Cardiac fibroblast (primary cell): Measurements from ENCODE around the gene ELAC1.

ENCODE experiments used
- DNase-seq, 2 donors: peaks; one replicate each; pipeline versions ENCODE4 v3.0.0 to v3.0.0-alpha.2; 2010; ENCODE audit warnings: low read depth in 2 of 2
- H3K4me3 ChIP-seq, 2 donors: replicated peaks in 1 of 2; 1 replicate in 1 of 2; 2 replicates in 1 of 2; pipeline ENCODE4 v1.5.1; 2011; ENCODE audit warnings: low read depth in 2 of 2, low read length in 2 of 2, mild to moderate bottlenecking in 2 of 2, moderate library complexity in 1 of 2
- TF ChIP-seq, protein P1 (sequence below): IDR thresholded peaks from one replicate; pipeline ENCODE4 v1.5.1; 2011; ENCODE audit warnings: low read depth, mild to moderate bottlenecking, low read length, inconsistent platforms

The ELAC1 gene

DNA sequence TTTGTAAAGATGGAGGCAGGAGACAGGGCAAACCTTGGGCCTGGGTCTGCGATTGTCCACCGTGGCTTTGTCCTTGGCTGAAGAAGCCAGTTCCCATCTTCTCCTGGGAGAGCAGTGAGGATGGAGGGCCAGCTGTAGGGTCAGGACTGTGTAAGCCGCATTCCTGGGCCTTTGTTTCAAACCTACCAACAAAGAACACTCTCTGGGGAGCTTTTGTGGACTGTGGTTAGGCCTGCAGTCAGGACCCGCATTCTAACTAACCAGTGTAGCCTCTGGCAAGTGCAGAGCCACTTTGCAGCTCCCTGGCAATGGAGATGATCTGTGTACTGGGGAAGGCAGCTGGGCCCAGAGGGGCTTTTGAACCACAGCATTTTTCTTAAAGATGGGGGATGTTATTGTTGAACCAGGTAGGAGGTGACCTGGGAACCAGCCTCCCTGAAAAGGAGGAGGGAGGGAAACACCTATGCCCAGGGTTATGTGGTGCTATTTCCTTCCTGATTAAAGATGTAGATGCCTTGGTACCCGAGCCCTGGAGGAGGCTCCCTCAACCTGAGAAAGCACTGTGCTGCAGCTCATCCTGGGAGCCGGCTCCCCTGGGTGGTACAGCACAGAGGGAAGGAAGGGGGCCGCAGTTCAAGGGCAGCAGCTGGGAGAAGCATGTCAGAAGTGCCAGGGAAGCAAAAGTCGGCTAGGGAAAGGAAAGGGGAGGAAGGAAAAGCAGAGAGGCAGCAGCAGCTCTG, 49.5 kb downstream of the ELAC1 start:
- no peak overlapping the region for H3K4me3 ChIP-seq
- no peak for DNase-seq
- TF ChIP-seq, protein P1, sequence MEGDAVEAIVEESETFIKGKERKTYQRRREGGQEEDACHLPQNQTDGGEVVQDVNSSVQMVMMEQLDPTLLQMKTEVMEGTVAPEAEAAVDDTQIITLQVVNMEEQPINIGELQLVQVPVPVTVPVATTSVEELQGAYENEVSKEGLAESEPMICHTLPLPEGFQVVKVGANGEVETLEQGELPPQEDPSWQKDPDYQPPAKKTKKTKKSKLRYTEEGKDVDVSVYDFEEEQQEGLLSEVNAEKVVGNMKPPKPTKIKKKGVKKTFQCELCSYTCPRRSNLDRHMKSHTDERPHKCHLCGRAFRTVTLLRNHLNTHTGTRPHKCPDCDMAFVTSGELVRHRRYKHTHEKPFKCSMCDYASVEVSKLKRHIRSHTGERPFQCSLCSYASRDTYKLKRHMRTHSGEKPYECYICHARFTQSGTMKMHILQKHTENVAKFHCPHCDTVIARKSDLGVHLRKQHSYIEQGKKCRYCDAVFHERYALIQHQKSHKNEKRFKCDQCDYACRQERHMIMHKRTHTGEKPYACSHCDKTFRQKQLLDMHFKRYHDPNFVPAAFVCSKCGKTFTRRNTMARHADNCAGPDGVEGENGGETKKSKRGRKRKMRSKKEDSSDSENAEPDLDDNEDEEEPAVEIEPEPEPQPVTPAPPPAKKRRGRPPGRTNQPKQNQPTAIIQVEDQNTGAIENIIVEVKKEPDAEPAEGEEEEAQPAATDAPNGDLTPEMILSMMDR = no peak

GRCh38 chr18:51020536-51020935, 52.7 kb downstream of the ELAC1 start:
- TF ChIP-seq, protein P1 = no peak
- no peak for DNase-seq
- H3K4me3 ChIP-seq = no peak overlapping the region

GRCh38 chr18:51021226-51021965, 53.6 kb downstream of the ELAC1 start:
- TF ChIP-seq, protein P1 = no peak
- DNase-seq = no peak
- no peak overlapping the region for H3K4me3 ChIP-seq

DNA sequence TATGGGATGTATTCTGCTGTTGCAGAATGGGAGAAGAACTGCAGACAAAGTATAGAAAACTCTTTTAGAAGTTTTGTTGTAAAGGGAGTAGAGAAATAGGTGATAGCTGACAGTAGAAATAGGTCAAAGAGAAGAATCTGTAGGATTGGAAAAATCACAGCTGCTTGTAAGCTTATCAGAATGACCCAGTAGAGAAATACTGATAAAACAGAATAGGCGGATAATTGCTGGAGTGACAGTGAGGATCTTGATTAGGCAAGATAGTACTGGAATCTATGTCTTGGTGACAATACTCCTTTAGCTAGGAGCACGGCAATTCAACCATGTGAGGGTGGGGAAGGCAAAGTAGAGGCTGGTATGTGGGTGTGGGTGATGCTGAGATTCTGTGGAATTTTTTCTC, 57.7 kb downstream of the ELAC1 start:
- H3K4me3 ChIP-seq = no peak overlapping the region
- DNase-seq = no peak
- TF ChIP-seq, protein P1 = no peak

GRCh38 chr18:51028201-51028805, 60.5 kb downstream of the ELAC1 start:
- peak in 1 of 2 donors; percentile 34 for DNase-seq
- TF ChIP-seq, protein P1 = no peak
- H3K4me3 ChIP-seq = no peak overlapping the region

- no peak for DNase-seq
- H3K4me3 ChIP-seq = peak overlapping the region; percentile 75 to 78
- TF ChIP-seq, protein P1 = no peak
Measured at GRCh38 chr18:51029378-51029693, 61.5 kb downstream of the ELAC1 start.
